IPS-NIHi7 (cell line): ENCODE measurements around the gene CCNDBP1.
"Not testable (repeated sequence)": the region's sequence is repeated elsewhere in the genome, so short reads cannot be mapped to it uniquely, and the experiment has no call there.

Experiments used
- DNase-seq: peaks from one replicate; pipeline ENCODE4 v3.0.0; 2012; ENCODE audit warnings: mixed read lengths; ENCODE audit errors: extremely low spot score

Gene CCNDBP1

DNA sequence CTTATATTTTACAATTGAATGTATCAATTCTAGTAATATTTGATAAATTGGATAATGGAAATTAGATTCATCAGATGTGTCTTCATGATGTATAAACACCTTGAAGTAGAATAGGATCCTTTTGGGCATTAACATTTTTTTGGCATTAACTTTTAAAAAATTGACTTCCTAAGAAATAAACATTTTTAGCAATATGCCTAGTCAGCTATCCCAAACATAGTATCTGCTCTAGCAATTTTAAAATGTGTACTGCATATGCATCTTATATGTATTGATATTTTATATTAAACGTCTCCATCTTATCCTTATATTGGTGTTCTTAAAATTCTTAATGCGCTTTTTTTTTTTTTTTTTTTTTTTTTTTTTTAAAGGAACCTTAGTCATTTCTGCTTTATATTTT, 8.5 kb downstream of the CCNDBP1 start:
- DNase-seq: no peak

GRCh38 chr15:43194795-43195194, 9.6 kb downstream of the CCNDBP1 start:
- no peak for DNase-seq

GRCh38 chr15:43196760-43197548, 11.8 kb downstream of the CCNDBP1 start:
- no peak for DNase-seq

GRCh38 chr15:43197773-43198172, 12.6 kb downstream of the CCNDBP1 start:
- not testable (repeated sequence) for DNase-seq

GRCh38 chr15:43198556-43198955, 13.4 kb downstream of the CCNDBP1 start:
- DNase-seq: not testable (repeated sequence)

GRCh38 chr15:43198992-43199391, 13.8 kb downstream of the CCNDBP1 start:
- no peak for DNase-seq

- no peak for DNase-seq
These were observed 14.8 kb downstream of the CCNDBP1 start for GRCh38 chr15:43199945-43200488.

- peak; percentile 82 for DNase-seq
These were observed 19.1 kb downstream of the CCNDBP1 start for GRCh38 chr15:43204016-43204901.

- no peak for DNase-seq
These were observed 20.9 kb downstream of the CCNDBP1 start for GRCh38 chr15:43206054-43206453.

DNA sequence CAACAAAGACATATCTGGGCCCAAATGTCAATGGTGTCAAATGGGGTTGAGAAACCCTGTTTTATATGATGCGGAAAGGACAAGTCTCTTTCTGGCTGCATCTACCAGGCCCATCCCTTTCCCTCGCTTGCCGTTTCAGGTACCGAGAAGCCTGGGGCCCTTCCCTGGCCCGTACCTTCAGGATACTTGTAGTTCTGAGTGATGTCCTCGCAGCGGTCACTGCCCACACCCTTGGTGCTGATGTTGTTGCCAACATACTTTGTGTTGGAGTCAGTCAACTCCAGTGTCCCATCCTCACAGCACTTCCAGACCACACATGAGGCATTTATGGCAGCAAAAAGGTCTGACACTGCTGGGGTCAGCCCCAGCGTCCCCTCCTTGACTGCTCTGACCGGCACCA, 21.8 kb downstream of the CCNDBP1 start:
- no peak for DNase-seq

DNA sequence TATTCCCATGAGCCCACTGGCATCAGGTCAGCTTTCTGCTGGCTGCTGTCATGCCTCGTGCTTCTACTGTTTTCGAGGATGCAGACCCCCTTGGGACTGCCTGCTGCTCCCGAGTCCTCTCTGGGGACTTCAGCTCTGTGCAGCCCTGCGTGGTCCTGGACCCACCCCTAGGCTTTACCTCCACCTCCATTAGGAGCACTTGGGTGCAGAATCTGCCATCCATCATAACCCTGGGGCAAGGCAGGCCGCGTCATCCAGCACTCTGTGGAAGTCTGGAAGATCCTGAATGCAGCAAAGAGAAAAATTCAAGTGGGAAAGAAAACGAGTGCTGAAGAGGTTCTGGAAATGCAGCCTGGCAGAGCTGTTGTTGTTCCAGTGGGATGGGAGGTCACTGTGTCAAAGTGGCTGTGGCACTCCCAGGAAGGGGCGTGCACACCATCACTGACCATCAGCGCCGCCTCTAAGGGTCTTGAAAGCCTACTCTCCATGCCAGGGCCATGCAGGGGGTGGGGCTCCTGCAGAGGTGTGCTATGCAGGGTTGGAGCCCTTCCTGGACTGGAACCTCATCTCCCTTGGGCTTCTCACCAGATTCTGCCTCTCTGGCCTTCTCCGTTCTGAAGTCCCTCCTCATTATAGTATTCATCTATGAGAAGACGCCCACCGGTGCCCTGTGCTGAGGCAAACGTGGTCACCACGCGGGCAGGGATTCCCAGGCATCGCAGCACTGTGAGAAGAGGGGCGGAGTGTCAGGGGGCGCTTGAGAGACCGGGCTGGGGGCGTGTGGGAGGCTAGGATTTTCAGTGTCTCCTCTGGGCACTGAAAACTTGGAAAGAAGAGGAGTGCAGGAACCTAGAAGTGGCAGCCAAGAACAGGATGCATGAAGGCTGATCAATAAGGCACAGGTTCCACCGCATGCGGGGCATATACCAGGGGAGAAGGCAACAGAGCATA, 23.1 kb downstream of the CCNDBP1 start:
- DNase-seq: no peak

- peak; percentile 86 for DNase-seq
These were observed 24.0 kb downstream of the CCNDBP1 start for GRCh38 chr15:43209059-43209824.

- no peak for DNase-seq
These were observed 25.1 kb downstream of the CCNDBP1 start for GRCh38 chr15:43210172-43210745.

GRCh38 chr15:43210807-43211206, 25.6 kb downstream of the CCNDBP1 start:
- no peak for DNase-seq

- no peak for DNase-seq
These were observed 26.1 kb downstream of the CCNDBP1 start for GRCh38 chr15:43211224-43211735.

GRCh38 chr15:43212299-43212698, 27.1 kb downstream of the CCNDBP1 start:
- no peak for DNase-seq

- no peak for DNase-seq
These were observed 27.7 kb downstream of the CCNDBP1 start for GRCh38 chr15:43212951-43213350.

- no peak for DNase-seq
These were observed 28.3 kb downstream of the CCNDBP1 start for GRCh38 chr15:43213466-43213865.

- no peak for DNase-seq
These were observed 29.0 kb downstream of the CCNDBP1 start for GRCh38 chr15:43214169-43214568.
